ENCODE data around the gene LRP2. TPM values are rescaled to one million over a fixed set of nuclear protein-coding genes. Genes with fewer than 3 reads are reported as not detected.

The LRP2 gene
- total and polyA plus RNA-seq, 10 of the 15 experiments (the other 5 are each of a cell fraction or from before 2014, with no cell fraction given) = 0.01 to 0.19 (median 0.06) TPM; not detected in 5

GRCh38 chr2:169285531-169286235 is 76.7 kb downstream of the LRP2 start:
- Histone ChIP-seq H3K4me1 (ENCODE audit: control insufficient read depth, insufficient read depth, low read length) (no peaks in the 10 kb centered on the region), H3K4me3 (no peak overlapping the region), H3K79me2 (ENCODE audit: control insufficient read depth, insufficient read depth, low read length) (no peaks in the 10 kb centered on the region), H3K36me3 (ENCODE audit: control insufficient read depth in 2 of 2, insufficient read depth in 2 of 2, low read length in 1 of 2) (no peaks in the 10 kb centered on the region), H3K4me2 (ENCODE audit: control insufficient read depth, insufficient read depth) (no peak overlapping the region), H2AFZ (ENCODE audit: control insufficient read depth, low read depth, low read length) (no peak overlapping the region), H4K20me1 (ENCODE audit: control insufficient read depth, insufficient read depth) (no peaks in the 10 kb centered on the region), H3K9me3 (replicated peaks; ENCODE audit: control insufficient read depth, insufficient read depth, low read length) (no peaks in the 10 kb centered on the region), H3K27me3 (replicated peaks in 1 of 2; ENCODE audit: control insufficient read depth in 2 of 2, insufficient read depth in 2 of 2, low read length in 1 of 2) (no peaks in the 10 kb centered on the region; a peak in 1 of 4 replicates), H3K27ac (ENCODE audit: control insufficient read depth, insufficient read depth) (no peak overlapping the region), H3K9ac (ENCODE audit: control insufficient read depth, insufficient read depth, low read length) (no peak overlapping the region)
- intact Hi-C loops (cut with micrococcal nuclease; ENCODE audit: unreplicated experiment) = no loop called here
- ChIA-PET SMC1A (ENCODE audit: uncharacterized antibody, unreplicated experiment) (no interaction called here), POLR2A (no interaction called here), RAD21 (ENCODE audit: unreplicated experiment) (no interaction called here), CTCF (no interaction called here)
- in situ Hi-C loops (cut with MboI) = no loop called here
- BruUV-seq (replicated peaks) = no TSS peak
- TF ChIP-seq ZNF687 (IDR thresholded peaks at IDR 0.05) = no peak
- TF ChIP-seq NFYA (IDR thresholded peaks at IDR 0.05; ENCODE audit: borderline replicate concordance, low read depth, low read length) = no peak
- no peak for TF ChIP-seq NR2C1 (IDR thresholded peaks at IDR 0.05)
- TF ChIP-seq FOS (IDR thresholded peaks at IDR 0.05; ENCODE audit: borderline replicate concordance, extremely low read depth, insufficient read length) = no peak
- TF ChIP-seq JUNB (IDR thresholded peaks at IDR 0.05) = no peak
- no peak for TF ChIP-seq CHD1 (IDR thresholded peaks at IDR 0.05; ENCODE audit: low read depth, low read length)
- no peak for TF ChIP-seq SREBF1 (IDR thresholded peaks at IDR 0.05; ENCODE audit: low read length)
- no peak for TF ChIP-seq REST (IDR thresholded peaks at IDR 0.05; ENCODE audit: low read depth, low read length)
- TF ChIP-seq IRF4 (IDR thresholded peaks at IDR 0.05; ENCODE audit: low read depth, low read length) = no peak
- no peak for TF ChIP-seq EGR1 (IDR thresholded peaks at IDR 0.05; ENCODE audit: borderline replicate concordance in 1 of 2, low read depth in 2 of 2, low read length in 2 of 2)
- no peak for TF ChIP-seq ZBTB4 (CRISPR knock-in tag; IDR thresholded peaks at IDR 0.05)
- TF ChIP-seq ZNF24 (IDR thresholded peaks at IDR 0.05) = no peak
- WGBS (ENCODE audit: insufficient coverage, insufficient replicate concordance, low lambda C conversion rate, missing lambda C conversion rate) = 20% methylated on average over 5 of the region's 5 CpGs
- no peak for DNase-seq (ENCODE audit: low read depth, low spot score)
- no peak for FAIRE-seq
- no peak for ATAC-seq

All from GM12878 (cell line).